Thyroid gland (tissue), 4 donors: ENCODE data around the gene FAM168B. TPM values are rescaled to one million over a fixed set of nuclear protein-coding genes. Genes with fewer than 3 reads are reported as not detected.

Experiments
- DNase-seq, 2 donors: peaks; one replicate each; pipeline ENCODE4 v3.0.0-alpha.2; 2019
- H3K27ac ChIP-seq, 3 donors: fragments of 200-600 bp; sonication (generic); 1 replicate in 2 of 3; 2 replicates in 1 of 3; pipeline ENCODE4 v1.5.1; 2016 to 2019; ENCODE audit warnings: mild to moderate bottlenecking in 1 of 3, moderate library complexity in 1 of 3
- H3K27me3 ChIP-seq: fragments of 200-600 bp; sonication (generic); one replicate; pipeline ENCODE4 v1.5.1; 2019
- H3K36me3 ChIP-seq, 2 donors: fragments of 200-600 bp; sonication (generic); one replicate each; pipeline ENCODE4 v1.5.1; 2016 to 2019
- H3K4me1 ChIP-seq, 2 donors: fragments of 200-600 bp; sonication (generic); one replicate each; pipeline ENCODE4 v1.5.1; 2017 to 2019
- H3K4me3 ChIP-seq, 3 donors: fragments of 200-600 bp; sonication (generic); replicated peaks in 1 of 3; 1 replicate in 2 of 3; 2 replicates in 1 of 3; pipeline ENCODE4 v1.5.1; 2016; ENCODE audit warnings: mild to moderate bottlenecking in 1 of 3
- H3K9me3 ChIP-seq: fragments of 200-600 bp; sonication (generic); one replicate; pipeline ENCODE4 v1.5.1; 2017
- POLR2A ChIP-seq, 2 donors: fragments of 450-650 bp; IDR thresholded peaks; one replicate each; pipeline ENCODE4 v1.6.1; 2017; ENCODE audit warnings: antibody characterized with exemption in 2 of 2, mild to moderate bottlenecking in 2 of 2, moderate library complexity in 1 of 2
- WGBS, 2 donors: methylation state at CpG; one replicate each; pipeline ENCODE4 v1.1.5; 2017; 5-methylcytosine and 5-hydroxymethylcytosine counted together
- intact Hi-C: fragments of 100-400 bp; cut with DNase I; formaldehyde crosslinking; loops from one replicate; pipeline ENCODE4 v1.15.1; 2023
- total RNA-seq, 4 donors: library from RNA; depleted of rRNA; stranded (reverse); fragments of >200 nt; gene quantifications; one replicate each; pipeline ENCODE4 v1.2.3, GENCODE V29; 2016
- TF ChIP-seq, protein P1 (sequence below), 6 experiments: fragments of 200-600 bp in 3 of 6; fragments of 450-650 bp in 3 of 6; sonication (generic) in 3 of 6; IDR thresholded peaks; one replicate each; pipeline ENCODE4 v1.5.1; 2016 to 2019; ENCODE audit warnings: antibody characterized with exemption in 6 of 6, mild to moderate bottlenecking in 2 of 6, inconsistent platforms in 1 of 6, moderate library complexity in 1 of 6

The FAM168B gene
- total RNA-seq, 4 donors from 2014 or later = 110 to 156 (median 146) TPM

- TF ChIP-seq, protein P1, sequence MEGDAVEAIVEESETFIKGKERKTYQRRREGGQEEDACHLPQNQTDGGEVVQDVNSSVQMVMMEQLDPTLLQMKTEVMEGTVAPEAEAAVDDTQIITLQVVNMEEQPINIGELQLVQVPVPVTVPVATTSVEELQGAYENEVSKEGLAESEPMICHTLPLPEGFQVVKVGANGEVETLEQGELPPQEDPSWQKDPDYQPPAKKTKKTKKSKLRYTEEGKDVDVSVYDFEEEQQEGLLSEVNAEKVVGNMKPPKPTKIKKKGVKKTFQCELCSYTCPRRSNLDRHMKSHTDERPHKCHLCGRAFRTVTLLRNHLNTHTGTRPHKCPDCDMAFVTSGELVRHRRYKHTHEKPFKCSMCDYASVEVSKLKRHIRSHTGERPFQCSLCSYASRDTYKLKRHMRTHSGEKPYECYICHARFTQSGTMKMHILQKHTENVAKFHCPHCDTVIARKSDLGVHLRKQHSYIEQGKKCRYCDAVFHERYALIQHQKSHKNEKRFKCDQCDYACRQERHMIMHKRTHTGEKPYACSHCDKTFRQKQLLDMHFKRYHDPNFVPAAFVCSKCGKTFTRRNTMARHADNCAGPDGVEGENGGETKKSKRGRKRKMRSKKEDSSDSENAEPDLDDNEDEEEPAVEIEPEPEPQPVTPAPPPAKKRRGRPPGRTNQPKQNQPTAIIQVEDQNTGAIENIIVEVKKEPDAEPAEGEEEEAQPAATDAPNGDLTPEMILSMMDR (IDR thresholded peaks at IDR 0.05) = no peak
- TF ChIP-seq POLR2A (IDR thresholded peaks at IDR 0.05) = no peak
- peak in 1 of 2 donors; percentile 44 for DNase-seq
- intact Hi-C loops = no loop called here
- Histone ChIP-seq H3K27ac (peak overlapping the region in 1 of 3 donors; percentile 63), H3K27me3 (no peaks in the 10 kb centered on the region), H3K9me3 (no peaks in the 10 kb centered on the region), H3K4me3 (no peak overlapping the region), H3K36me3 (no peaks in the 10 kb centered on the region), H3K4me1 (peaks cover 9 to 77% of the 10 kb centered on the region in 2 donors)
- 57 to 89% methylated on average over 10 to 31 of the region's 75 CpGs for WGBS, 2 donors
Observed at GRCh38 chr2:131039908-131040660, 53.2 kb downstream of the FAM168B start.

- DNase-seq = no peak
- TF ChIP-seq, protein P1 (IDR thresholded peaks at IDR 0.05) = no peak
- H3K4me3 ChIP-seq = no peak overlapping the region
- 90 to 100% methylated on average over 2 of the region's 23 CpGs for WGBS, 2 donors
- no peaks in the 10 kb centered on the region for H3K27me3 ChIP-seq
- intact Hi-C loops = no loop called here
- no peaks in the 10 kb centered on the region for H3K9me3 ChIP-seq
- peaks cover 10 to 78% of the 10 kb centered on the region in 2 donors for H3K4me1 ChIP-seq
- no peak overlapping the region for H3K27ac ChIP-seq
- H3K36me3 ChIP-seq = no peaks in the 10 kb centered on the region
Observed at GRCh38 chr2:131039535-131039907, 53.7 kb downstream of the FAM168B start.

- 94 to 96% methylated on average over 7 to 8 of the region's 9 CpGs for WGBS, 2 donors
- peaks cover 15 to 82% of the 10 kb centered on the region in 2 donors for H3K4me1 ChIP-seq
- H3K4me3 ChIP-seq = no peak overlapping the region
- H3K36me3 ChIP-seq = no peaks in the 10 kb centered on the region
- H3K27ac ChIP-seq = no peak overlapping the region
- H3K9me3 ChIP-seq = no peaks in the 10 kb centered on the region
- intact Hi-C loops = no loop called here
- DNase-seq = no peak
- TF ChIP-seq POLR2A (IDR thresholded peaks at IDR 0.05) = no peak
- TF ChIP-seq, protein P1 (IDR thresholded peaks at IDR 0.05) = no peak
- H3K27me3 ChIP-seq = no peaks in the 10 kb centered on the region
Observed at GRCh38 chr2:131039101-131039440, 54.2 kb downstream of the FAM168B start.

DNA sequence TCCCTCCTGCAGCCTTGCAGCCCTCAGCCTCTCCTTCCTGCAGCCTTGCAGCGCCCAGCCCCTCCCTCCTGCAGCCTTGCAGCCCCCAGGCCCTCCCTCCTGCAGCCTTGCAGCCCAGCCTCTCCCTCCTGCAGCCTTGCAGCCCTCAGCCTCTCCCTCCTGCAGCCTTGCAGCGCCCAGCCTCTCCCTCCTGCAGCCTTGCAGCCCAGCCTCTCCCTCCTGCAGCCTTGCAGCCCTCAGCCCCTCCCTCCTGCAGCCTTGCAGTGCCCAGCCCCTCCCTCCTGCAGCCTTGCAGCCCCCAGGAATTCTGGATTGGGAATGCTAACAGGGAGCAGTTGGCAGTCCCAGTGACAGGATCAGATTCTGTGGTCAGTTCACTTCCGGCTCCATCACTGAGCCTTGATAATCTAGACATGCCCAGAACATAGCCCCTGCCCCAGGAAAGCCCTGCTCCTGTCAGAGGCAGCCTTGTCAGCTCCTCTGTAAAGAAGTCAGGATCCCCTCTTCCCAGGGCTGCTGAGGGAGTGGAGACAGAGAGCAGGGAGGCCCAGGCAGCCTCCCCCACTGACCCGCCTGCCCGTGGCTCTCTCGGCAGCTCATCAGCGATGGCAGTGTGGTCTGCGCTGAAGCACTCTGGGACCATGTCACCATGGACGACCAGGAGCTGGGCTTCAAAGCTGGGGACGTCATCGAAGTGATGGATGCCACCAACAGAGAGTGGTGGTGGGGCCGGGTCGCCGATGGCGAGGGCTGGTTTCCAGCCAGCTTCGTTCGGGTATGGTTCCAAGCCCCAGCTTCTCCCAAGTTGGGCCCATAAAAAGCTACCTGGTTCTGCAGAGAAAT is 54.8 kb downstream of the FAM168B start:
- Histone ChIP-seq H3K4me3 (no peak overlapping the region), H3K36me3 (no peaks in the 10 kb centered on the region), H3K9me3 (no peaks in the 10 kb centered on the region), H3K4me1 (peaks cover 17 to 86% of the 10 kb centered on the region in 2 donors), H3K27me3 (no peaks in the 10 kb centered on the region), H3K27ac (no peak overlapping the region)
- TF ChIP-seq, protein P1 (IDR thresholded peaks at IDR 0.05) = no peak
- no peak for TF ChIP-seq POLR2A (IDR thresholded peaks at IDR 0.05)
- no peak for DNase-seq
- WGBS, 2 donors = 80 to 86% methylated on average over 14 to 17 of the region's 17 CpGs
- intact Hi-C loops = no loop called here
